ENCODE data around the gene SPINK2. TPM values are rescaled to one million over a fixed set of nuclear protein-coding genes. Genes with fewer than 3 reads are reported as not detected.

The SPINK2 gene
- total and polyA plus RNA-seq, 10 of the 15 experiments (the other 5 are each of a cell fraction or from before 2014, with no cell fraction given): 0.13 to 1.0 (median 0.61) TPM; not detected in 1

GRCh38 chr4:56857601-56858309, 36.3 kb upstream of the SPINK2 start:
- 58% methylated on average over 2 of the region's 2 CpGs for WGBS (ENCODE audit: insufficient coverage, insufficient replicate concordance, low lambda C conversion rate, missing lambda C conversion rate)
- Histone ChIP-seq H3K4me3 (no peak overlapping the region), H3K9ac (ENCODE audit: control insufficient read depth, insufficient read depth, low read length) (no peak overlapping the region), H3K27me3 (replicated peaks in 1 of 2; ENCODE audit: control insufficient read depth in 2 of 2, insufficient read depth in 2 of 2, low read length in 1 of 2) (no peaks in the 10 kb centered on the region), H3K36me3 (ENCODE audit: control insufficient read depth in 2 of 2, insufficient read depth in 2 of 2, low read length in 1 of 2) (no peaks in the 10 kb centered on the region), H4K20me1 (ENCODE audit: control insufficient read depth, insufficient read depth) (no peaks in the 10 kb centered on the region), H3K27ac (ENCODE audit: control insufficient read depth, insufficient read depth) (no peak overlapping the region), H3K79me2 (ENCODE audit: control insufficient read depth, insufficient read depth, low read length) (no peaks in the 10 kb centered on the region), H3K9me3 (replicated peaks; ENCODE audit: control insufficient read depth, insufficient read depth, low read length) (no peaks in the 10 kb centered on the region), H3K4me1 (ENCODE audit: control insufficient read depth, insufficient read depth, low read length) (peaks cover 14% of the 10 kb centered on the region), H2AFZ (ENCODE audit: control insufficient read depth, low read depth, low read length) (no peak overlapping the region), H3K4me2 (ENCODE audit: control insufficient read depth, insufficient read depth) (no peak overlapping the region)
- FAIRE-seq: no peak
- no TSS peak for BruUV-seq (replicated peaks)
- ChIA-PET RAD21 (ENCODE audit: unreplicated experiment) (interaction anchor here (0.6 kb wide), 1 partner anchor 888 kb away, joined by 3 read pairs; no protein-coding TSS in a partner anchor), SMC1A (ENCODE audit: uncharacterized antibody, unreplicated experiment) (interaction anchor here (0.5 to 1.2 kb wide), 5 partner anchors 10 to 150 kb away, joined by 3 read pairs; no protein-coding TSS in a partner anchor), POLR2A (no interaction called here), CTCF (interaction anchor here (2.3 kb wide), 1 partner anchor 22 kb away, joined by 9 read pairs; no protein-coding TSS in a partner anchor)
- TF ChIP-seq SP1 (IDR thresholded peaks at IDR 0.05; ENCODE audit: low read depth, low read length): no peak
- TF ChIP-seq NBN (IDR thresholded peaks at IDR 0.05): no peak
- no peak for TF ChIP-seq E2F4 (IDR thresholded peaks at IDR 0.05; ENCODE audit: low read depth, low read length)
- no peak for TF ChIP-seq FOS (IDR thresholded peaks at IDR 0.05; ENCODE audit: borderline replicate concordance, extremely low read depth, insufficient read length)
- in situ Hi-C loops (cut with MboI) (no loop called here), intact Hi-C loops (cut with micrococcal nuclease; ENCODE audit: unreplicated experiment) (no loop called here)
- ATAC-seq: no peak
- no peak for DNase-seq (ENCODE audit: low read depth, low spot score)

GRCh38 chr4:56856656-56857055, 35.2 kb upstream of the SPINK2 start:
- CTCF ChIA-PET: interaction anchor here (2.3 kb wide), 1 partner anchor 21 kb away, joined by 9 read pairs; no protein-coding TSS in a partner anchor
- H3K27me3 ChIP-seq (replicated peaks in 1 of 2; ENCODE audit: control insufficient read depth in 2 of 2, insufficient read depth in 2 of 2, low read length in 1 of 2): no peaks in the 10 kb centered on the region
- H4K20me1 ChIP-seq (ENCODE audit: control insufficient read depth, insufficient read depth): no peaks in the 10 kb centered on the region
- H3K4me2 ChIP-seq (ENCODE audit: control insufficient read depth, insufficient read depth): no peak overlapping the region
- no peak overlapping the region for H3K9ac ChIP-seq (ENCODE audit: control insufficient read depth, insufficient read depth, low read length)
- no TSS peak for BruUV-seq (replicated peaks)
- RAD21 ChIA-PET (ENCODE audit: unreplicated experiment): no interaction called here
- H3K9me3 ChIP-seq (replicated peaks; ENCODE audit: control insufficient read depth, insufficient read depth, low read length): no peaks in the 10 kb centered on the region
- DNase-seq (ENCODE audit: low read depth, low spot score) (no peak), FAIRE-seq (no peak), ATAC-seq (no peak)
- H3K4me3 ChIP-seq: no peak overlapping the region
- POLR2A ChIA-PET: interaction anchor here (0.7 kb wide), 1 partner anchor 50 kb away, joined by 8 read pairs; no protein-coding TSS in a partner anchor
- in situ Hi-C loops (cut with MboI) (no loop called here), intact Hi-C loops (cut with micrococcal nuclease; ENCODE audit: unreplicated experiment) (no loop called here)
- 59% methylated on average over 5 of the region's 5 CpGs for WGBS (ENCODE audit: insufficient coverage, insufficient replicate concordance, low lambda C conversion rate, missing lambda C conversion rate)
- SMC1A ChIA-PET (ENCODE audit: uncharacterized antibody, unreplicated experiment): no interaction called here
- no peak overlapping the region for H2AFZ ChIP-seq (ENCODE audit: control insufficient read depth, low read depth, low read length)
- H3K36me3 ChIP-seq (ENCODE audit: control insufficient read depth in 2 of 2, insufficient read depth in 2 of 2, low read length in 1 of 2): no peaks in the 10 kb centered on the region
- H3K79me2 ChIP-seq (ENCODE audit: control insufficient read depth, insufficient read depth, low read length): no peaks in the 10 kb centered on the region
- H3K27ac ChIP-seq (ENCODE audit: control insufficient read depth, insufficient read depth): no peak overlapping the region
- peaks cover 14% of the 10 kb centered on the region for H3K4me1 ChIP-seq (ENCODE audit: control insufficient read depth, insufficient read depth, low read length)
- no peak for TF ChIP-seq BCL3 (IDR thresholded peaks at IDR 0.05; ENCODE audit: borderline replicate concordance, insufficient read depth, low read depth, low read length, poor library complexity, severe bottlenecking)
- TF ChIP-seq DPF2 (IDR thresholded peaks at IDR 0.05): no peak
- no peak for TF ChIP-seq REST (IDR thresholded peaks at IDR 0.05; ENCODE audit: low read depth, low read length)
- no peak for TF ChIP-seq NR2F1 (conservative IDR thresholded peaks at IDR 0.05)
- no peak for TF ChIP-seq NR2C2 (IDR thresholded peaks at IDR 0.05; ENCODE audit: borderline replicate concordance, control insufficient read depth, insufficient read length, low read depth)
- TF ChIP-seq LARP7 (IDR thresholded peaks at IDR 0.05): no peak
- TF ChIP-seq CHD4 (IDR thresholded peaks at IDR 0.05): no peak
- TF ChIP-seq CREB1 (IDR thresholded peaks at IDR 0.05; ENCODE audit: low read depth): no peak

Data from GM12878 (cell line).